Kidney (tissue), 14 donors: ENCODE results near the gene SPACA7. TPM values are rescaled to one million over a fixed set of nuclear protein-coding genes. Genes with fewer than 3 reads are reported as not detected.

Source experiments
- DNase-seq, 5 donors: peaks; one replicate each; pipeline ENCODE4 v3.0.0-alpha.2; 2013 to 2020
- FAIRE-seq: peaks from 2 replicates; lab custom pipeline; 2012; peaks lifted over from hg19 to GRCh38; lab: Jason Lieb, UNC
- H3K27ac ChIP-seq, 2 donors: one replicate each; pipeline ENCODE4 v1.7.0; 2013; ENCODE audit warnings: low read depth in 2 of 2, low read length in 2 of 2, inconsistent platforms in 1 of 2
- H3K27me3 ChIP-seq: one replicate; pipeline ENCODE4 v1.7.1; 2013; ENCODE audit warnings: low read length, inconsistent platforms; ENCODE audit not compliant: control insufficient read depth, insufficient read depth
- H3K36me3 ChIP-seq, 3 donors: one replicate each; pipeline versions ENCODE4 v1.7.0 to v1.7.1; 2013; ENCODE audit warnings: low read length in 3 of 3, control low read depth in 1 of 3, inconsistent platforms in 1 of 3; ENCODE audit not compliant: insufficient read depth in 3 of 3, control insufficient read depth in 2 of 3
- H3K4me1 ChIP-seq, 3 donors: one replicate each; pipeline versions ENCODE4 v1.7.0 to v1.7.1; 2013; ENCODE audit warnings: low read length in 3 of 3, inconsistent platforms in 1 of 3, low read depth in 1 of 3; ENCODE audit not compliant: control insufficient read depth in 2 of 3, insufficient read depth in 2 of 3
- H3K4me3 ChIP-seq, 3 donors: one replicate each; pipeline versions ENCODE4 v1.7.0 to v1.8.1; 2013; ENCODE audit warnings: low read length in 3 of 3, control low read depth in 1 of 3, inconsistent platforms in 1 of 3
- H3K9ac ChIP-seq, 3 donors: one replicate each; pipeline versions ENCODE4 v1.7.0 to v1.7.1; 2013; ENCODE audit warnings: low read length in 3 of 3, control low read depth in 1 of 3, inconsistent platforms in 1 of 3
- H3K9me3 ChIP-seq, 3 donors: one replicate each; pipeline versions ENCODE4 v1.7.0 to v1.7.1; 2013; ENCODE audit warnings: low read length in 3 of 3, control low read depth in 1 of 3, inconsistent platforms in 1 of 3; ENCODE audit not compliant: control insufficient read depth in 2 of 3, insufficient read depth in 1 of 3
- CTCF ChIP-seq: IDR thresholded peaks from 3 replicates; pipeline ENCODE4 v1.5.1; 2012; ENCODE audit warnings: mild to moderate bottlenecking, moderate library complexity, borderline replicate concordance; ENCODE audit not compliant: insufficient read depth; ENCODE audit errors: extremely low read depth
- intact Hi-C: fragments of 100-400 bp; cut with DNase I; formaldehyde crosslinking; loops from one replicate; pipeline ENCODE4 v1.11.1; 2022
- polyA plus RNA-seq: library from polyadenylated mRNA; stranded (reverse); fragments of 350-450 nt; fragmentation: Illumina TruSeq; extraction: RNeasy Lipid Tissue Mini Kit (QIAGEN cat#74804); gene quantifications from one replicate; pipeline ENCODE4 v1.2.3, GENCODE V29; 2014; ENCODE audit warnings: low read depth, low replicate concordance; ENCODE audit not compliant: insufficient read depth
- total RNA-seq: library from RNA; stranded (reverse); fragmentation: NEBNext Ultra II Directional; extraction: Animal tissue kit (Norgen Biotek cat#: 25700); gene quantifications from one replicate; pipeline ENCODE4 v1.2.1, GENCODE V29; 2021
- donor health status: control.
- donor health status: control.
- donor health status: control.
- donor health status: control.
- donor health status: control.
- donor health status: DM: yes; HTN: yes; CAD: no.
- donor health status: Normal renal cell carcinoma (clear cell type).

SPACA7 gene
- total and polyA plus RNA-seq, 2 donors from 2014 or later, result not detected

GRCh38 chr13:112468069-112468468, 91.9 kb downstream of the SPACA7 start:
- FAIRE-seq (no peak), DNase-seq (no peak)
- no peak for TF ChIP-seq CTCF
- Histone ChIP-seq H3K9ac (no peak overlapping the region), H3K4me3 (no peak overlapping the region), H3K9me3 (peaks cover 0 to 2% (median 0%) of the 10 kb centered on the region in 3 donors), H3K27ac (no peak overlapping the region), H3K4me1 (no peaks in the 10 kb centered on the region), H3K27me3 (no peaks in the 10 kb centered on the region), H3K36me3 (no peaks in the 10 kb centered on the region)
- intact Hi-C loops, result no loop called here

GRCh38 chr13:112469071-112469745, 93.1 kb downstream of the SPACA7 start:
- H3K9me3 ChIP-seq, result peaks cover 0 to 2% (median 0%) of the 10 kb centered on the region in 3 donors
- H3K4me1 ChIP-seq, result no peaks in the 10 kb centered on the region
- FAIRE-seq, result no peak
- no peak for TF ChIP-seq CTCF
- H3K9ac ChIP-seq, result no peak overlapping the region
- intact Hi-C loops, result no loop called here
- DNase-seq, result peak in 1 of 5 donors; percentile 55
- no peaks in the 10 kb centered on the region for H3K27me3 ChIP-seq
- H3K4me3 ChIP-seq, result no peak overlapping the region
- H3K27ac ChIP-seq, result no peak overlapping the region
- no peaks in the 10 kb centered on the region for H3K36me3 ChIP-seq

GRCh38 chr13:112473818-112474217, 97.7 kb downstream of the SPACA7 start:
- intact Hi-C loops, result no loop called here
- FAIRE-seq, result no peak
- Histone ChIP-seq H3K27ac (no peak overlapping the region), H3K4me3 (no peak overlapping the region), H3K4me1 (no peaks in the 10 kb centered on the region), H3K9ac (no peak overlapping the region), H3K9me3 (peaks cover 0 to 2% (median 0%) of the 10 kb centered on the region in 3 donors), H3K27me3 (no peaks in the 10 kb centered on the region), H3K36me3 (no peaks in the 10 kb centered on the region)
- no peak for TF ChIP-seq CTCF
- DNase-seq, result no peak
